ENCODE measurements around the gene SCNN1A.

SCNN1A gene

GRCh38 chr12:6375269-6376078, at the start of gene SCNN1A:
SCNN1A (minus strand) TSS chr12:6375563; CDS start chr12:6374783, 780 bp downstream.
- no peak for DNase-seq

GRCh38 chr12:6424866-6425265, 49.5 kb upstream of the SCNN1A start:
- no peak for DNase-seq

DNA sequence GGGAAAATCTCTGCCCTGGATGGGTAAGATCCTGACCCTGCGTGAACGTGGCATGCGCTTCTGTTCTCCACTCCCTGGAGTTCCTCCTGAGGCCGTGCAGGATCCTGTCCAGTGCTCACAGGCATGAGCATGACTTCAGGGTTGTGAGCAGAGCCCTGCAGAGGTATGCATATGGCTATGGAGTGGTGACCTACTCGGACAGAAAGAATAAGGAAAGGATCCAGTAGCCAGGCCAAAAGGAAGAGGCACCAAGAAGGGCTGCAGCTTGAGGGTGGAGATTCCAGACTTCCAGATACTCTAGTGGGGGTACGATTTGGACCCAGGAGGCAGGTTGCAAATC, 48.6 kb upstream of the SCNN1A start:
- no peak for DNase-seq

DNA sequence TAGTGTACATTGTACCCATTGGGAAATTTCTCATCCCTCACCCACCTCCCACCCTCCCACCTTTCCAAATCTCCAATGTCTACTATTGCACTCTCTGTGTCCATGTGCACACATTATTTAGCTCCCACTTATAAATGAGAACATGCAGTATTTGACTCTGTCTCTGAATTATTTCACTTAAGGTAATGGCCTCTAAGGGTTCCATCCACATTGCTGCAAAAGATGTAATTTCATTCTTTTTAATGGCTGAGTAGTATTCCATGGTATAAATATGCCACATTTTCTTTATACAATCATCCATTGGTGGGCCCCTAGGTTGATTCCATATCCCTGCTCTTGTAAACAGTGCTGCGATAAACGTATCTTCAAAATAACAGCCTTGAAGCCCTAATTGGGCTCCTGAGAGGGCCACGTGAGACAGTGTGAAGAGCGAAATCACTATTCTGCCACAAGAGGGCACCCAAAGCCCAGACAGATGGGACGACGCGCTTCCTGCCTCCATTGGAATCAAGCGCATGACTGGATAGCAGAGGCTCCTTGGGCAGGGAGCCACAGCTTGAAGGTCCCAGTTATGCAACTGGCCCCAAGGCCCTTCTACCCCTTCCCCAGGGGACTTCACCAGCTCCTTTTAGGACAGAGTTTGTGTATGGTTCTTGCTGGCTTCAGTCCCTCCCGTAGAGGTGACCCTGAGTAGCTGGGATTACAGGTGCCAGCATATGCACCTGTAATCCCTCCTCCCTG, 48.1 kb upstream of the SCNN1A start:
- peak; percentile 99 for DNase-seq

DNA sequence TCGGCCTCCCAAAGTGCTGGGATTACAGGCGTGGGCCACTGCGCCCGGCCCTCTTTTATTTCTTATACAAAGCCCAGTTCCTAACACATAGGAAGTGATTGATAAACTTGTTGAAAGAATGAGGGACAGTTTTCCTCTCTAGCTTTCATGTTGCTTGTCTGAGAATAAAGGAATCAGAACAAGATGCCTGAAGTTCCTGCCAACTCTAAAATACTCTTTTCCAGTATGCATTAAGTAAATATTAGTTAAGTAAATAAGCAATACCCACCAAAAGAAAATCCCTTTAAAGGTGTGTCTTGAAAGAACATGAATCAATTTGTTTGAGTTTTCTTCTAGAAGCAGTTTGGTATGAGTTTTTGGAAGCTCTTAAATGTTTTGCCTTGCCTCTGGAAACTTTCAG, 45.0 kb upstream of the SCNN1A start:
- no peak for DNase-seq

DNA sequence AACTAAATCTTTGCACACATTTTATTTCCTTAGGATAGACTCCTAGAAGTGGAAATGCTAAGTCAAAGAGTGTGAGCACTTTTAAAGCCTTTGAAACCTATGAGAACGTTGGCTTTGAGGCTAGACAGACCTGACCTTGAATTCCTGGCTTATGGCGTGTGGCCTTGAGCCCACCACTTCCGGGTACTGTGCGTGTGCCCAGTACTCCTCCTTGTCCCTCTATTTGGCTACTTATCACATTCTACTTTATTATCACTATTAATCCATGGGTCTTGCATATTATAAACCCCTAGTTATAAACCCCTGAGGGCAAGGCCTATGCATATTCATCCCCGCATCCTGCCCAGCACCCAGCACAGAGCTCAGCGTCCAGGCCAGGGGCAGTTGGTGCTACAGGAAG, 43.4 kb upstream of the SCNN1A start:
- DNase-seq, result no peak

GRCh38 chr12:6416596-6416995, 41.2 kb upstream of the SCNN1A start:
- no peak for DNase-seq

- DNase-seq, result peak; percentile 66
Measured at GRCh38 chr12:6407236-6407954, 32.0 kb upstream of the SCNN1A start.

GRCh38 chr12:6405963-6406362, 30.6 kb upstream of the SCNN1A start:
- DNase-seq, result no peak

- DNase-seq, result no peak
Measured at GRCh38 chr12:6404390-6404789, 29.0 kb upstream of the SCNN1A start.

GRCh38 chr12:6399884-6400644, 24.7 kb upstream of the SCNN1A start:
- no peak for DNase-seq

GRCh38 chr12:6396031-6396430, 20.7 kb upstream of the SCNN1A start:
- no peak for DNase-seq

DNA sequence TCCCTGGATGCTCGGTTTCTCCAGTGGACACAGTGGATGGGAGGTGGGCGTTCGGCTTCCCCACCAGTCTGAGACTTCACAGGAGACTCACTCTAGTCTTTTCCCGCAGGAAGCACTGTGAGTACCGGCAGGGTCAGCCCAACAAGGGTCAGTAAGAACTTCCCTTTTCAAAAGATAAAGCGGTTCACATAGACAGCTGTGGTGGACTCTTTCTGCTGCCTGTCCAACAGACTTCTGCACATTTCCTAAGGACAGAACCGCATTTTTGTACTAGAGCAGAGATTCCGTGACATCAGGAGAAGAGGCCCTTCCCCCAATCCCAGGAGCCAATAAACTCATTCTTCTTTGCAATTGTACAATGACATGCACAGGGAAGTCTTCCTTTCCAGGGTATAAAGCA, 19.0 kb upstream of the SCNN1A start:
- DNase-seq, result no peak

DNA sequence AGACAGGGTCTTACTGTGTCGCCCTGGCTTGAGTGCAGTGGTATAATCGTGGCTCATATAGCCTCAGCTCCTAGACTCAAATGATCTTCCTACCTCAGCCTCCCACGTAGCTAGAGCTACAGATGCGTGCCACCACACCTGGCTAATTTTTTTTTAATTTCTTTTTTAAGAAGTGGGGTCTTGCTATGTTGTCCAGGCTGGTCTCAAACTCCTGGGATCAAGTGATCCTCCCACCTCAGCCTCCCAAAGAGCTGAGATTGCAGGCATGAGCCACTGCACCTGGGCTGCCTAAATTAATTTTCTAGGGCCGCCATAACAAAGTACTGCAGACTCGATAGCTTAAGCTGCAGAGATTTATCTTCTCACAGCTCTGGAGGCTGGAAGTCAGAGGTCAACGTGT, 17.7 kb upstream of the SCNN1A start:
- DNase-seq, result no peak

DNA sequence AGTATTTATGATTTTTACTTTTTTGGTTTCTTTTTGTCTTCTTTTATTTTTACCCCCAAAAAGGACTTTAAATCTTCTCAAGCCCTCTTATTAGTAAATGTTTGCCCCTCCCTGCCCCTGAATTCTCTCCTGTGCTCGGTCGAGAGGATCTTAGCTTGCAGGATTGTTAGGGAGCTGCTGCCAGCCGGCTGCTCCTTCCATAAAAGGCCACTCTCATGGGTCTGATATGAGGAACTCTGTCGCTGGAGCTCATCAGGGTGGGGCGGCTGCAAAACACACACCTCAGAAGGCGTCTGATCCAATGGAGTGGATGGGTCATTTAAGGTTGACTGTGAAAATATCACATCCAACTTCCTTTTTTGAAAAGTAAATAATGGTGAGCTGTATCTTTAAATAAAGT, 17.1 kb upstream of the SCNN1A start:
- no peak for DNase-seq

- no peak for DNase-seq
Measured at GRCh38 chr12:6391013-6391412, 15.7 kb upstream of the SCNN1A start.

DNA sequence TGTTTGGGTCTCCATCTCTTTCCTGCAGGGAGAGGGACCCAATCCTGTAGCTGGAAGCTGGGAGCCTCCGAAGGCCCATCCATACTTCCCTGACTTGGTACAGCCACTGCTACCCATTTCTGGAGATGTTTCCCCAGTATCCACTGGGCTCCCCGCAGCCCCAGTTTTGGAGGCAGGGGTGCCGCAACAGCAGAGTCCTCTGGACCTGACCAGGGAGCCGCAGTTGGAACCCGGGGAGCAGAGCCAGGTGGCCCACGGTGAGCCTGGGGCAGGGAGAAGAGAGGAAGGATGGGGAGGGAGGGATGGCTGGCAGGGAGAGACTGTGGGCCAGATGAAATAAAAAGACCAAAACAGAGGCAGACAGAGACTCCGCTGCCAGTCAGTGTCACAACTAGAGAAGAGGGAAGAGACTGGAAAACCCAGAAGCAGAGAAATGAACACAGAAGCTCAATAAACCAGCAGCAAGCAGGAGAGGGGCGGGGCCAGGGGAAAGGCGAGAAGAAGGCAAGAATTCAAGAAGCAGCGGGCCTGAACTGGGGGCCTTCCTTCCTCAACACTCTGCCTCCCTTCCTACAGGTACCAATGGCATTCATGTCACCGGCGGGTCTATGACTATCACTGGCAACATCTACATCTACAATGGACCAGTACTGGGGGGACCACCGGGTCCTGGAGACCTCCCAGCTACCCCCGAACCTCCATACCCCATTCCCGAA, 14.9 kb upstream of the SCNN1A start:
- DNase-seq, result no peak

- no peak for DNase-seq
Measured at GRCh38 chr12:6387541-6387940, 12.2 kb upstream of the SCNN1A start.

DNA sequence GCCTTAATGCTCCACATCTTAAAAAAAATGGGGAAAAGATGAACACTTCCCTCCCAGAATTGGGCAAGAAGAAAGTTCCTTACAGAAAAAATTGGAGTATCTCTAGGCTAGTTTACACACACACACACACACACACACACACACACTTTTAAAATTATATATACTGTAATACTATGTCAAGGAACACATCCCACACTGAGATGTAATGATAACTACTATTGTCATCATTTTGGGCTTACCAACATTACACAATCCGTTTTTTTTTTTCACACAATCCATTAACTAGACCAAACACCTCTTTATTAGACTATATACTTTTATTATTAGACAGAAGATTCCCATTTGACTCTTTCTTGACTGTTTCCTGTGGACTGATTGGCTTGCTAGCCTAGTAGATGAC, 11.1 kb upstream of the SCNN1A start:
- DNase-seq, result no peak

GRCh38 chr12:6386038-6386437, 10.7 kb upstream of the SCNN1A start:
- DNase-seq, result no peak

DNA sequence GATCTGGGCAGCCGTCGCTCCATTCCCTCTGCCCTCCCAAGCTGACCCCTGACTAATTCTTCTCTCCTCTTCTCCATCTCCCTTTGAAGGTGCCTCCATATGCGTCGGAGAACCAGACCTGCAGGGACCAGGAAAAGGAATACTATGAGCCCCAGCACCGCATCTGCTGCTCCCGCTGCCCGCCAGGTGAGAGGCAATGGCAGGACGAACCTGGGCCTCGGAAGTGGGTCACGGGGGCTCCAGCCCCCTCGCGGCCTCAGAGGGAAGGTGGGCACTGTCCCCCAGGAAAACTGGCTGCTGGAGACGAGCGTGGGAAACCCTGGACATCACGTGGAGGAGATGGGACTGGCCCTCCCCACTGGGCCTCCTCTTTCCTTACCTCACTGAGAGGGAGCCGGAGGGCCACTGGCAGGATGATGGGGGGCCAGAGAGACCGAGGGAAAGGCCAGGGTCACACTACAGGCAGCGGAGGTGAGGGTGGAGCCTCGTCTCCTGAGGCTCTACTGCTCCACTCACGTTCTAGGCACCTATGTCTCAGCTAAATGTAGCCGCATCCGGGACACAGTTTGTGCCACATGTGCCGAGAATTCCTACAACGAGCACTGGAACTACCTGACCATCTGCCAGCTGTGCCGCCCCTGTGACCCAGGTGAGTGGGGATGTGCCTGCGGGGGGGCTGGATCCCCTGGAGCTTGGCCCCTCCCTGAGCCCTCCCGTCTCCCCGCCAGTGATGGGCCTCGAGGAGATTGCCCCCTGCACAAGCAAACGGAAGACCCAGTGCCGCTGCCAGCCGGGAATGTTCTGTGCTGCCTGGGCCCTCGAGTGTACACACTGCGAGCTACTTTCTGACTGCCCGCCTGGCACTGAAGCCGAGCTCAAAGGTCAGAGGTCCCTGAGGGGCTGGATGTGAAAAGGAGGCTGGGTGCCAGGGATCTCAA, 9.4 kb upstream of the SCNN1A start:
- DNase-seq, result no peak
